Parathyroid adenoma (tissue), 2 donors: ENCODE results near the gene BANP.
"Not testable (repeated sequence)": the region's sequence is repeated elsewhere in the genome, so short reads cannot be mapped to it uniquely, and the experiment has no call there.

ENCODE experiments used
- H2AFZ ChIP-seq: fragments of 300-600 bp; sonication (generic); one replicate; pipeline ENCODE4 v1.7.0; 2017; ENCODE audit warnings: antibody characterized with exemption, mild to moderate bottlenecking
- H3K27ac ChIP-seq: fragments of 300-600 bp; sonication (generic); one replicate; pipeline ENCODE4 v1.7.0; 2017
- H3K27me3 ChIP-seq: fragments of 300-600 bp; sonication (generic); one replicate; pipeline ENCODE4 v1.7.0; 2017; ENCODE audit warnings: low read length; ENCODE audit not compliant: control insufficient read depth, insufficient read depth
- H3K36me3 ChIP-seq: fragments of 300-600 bp; sonication (generic); one replicate; pipeline ENCODE4 v1.7.0; 2017; ENCODE audit warnings: low read length; ENCODE audit not compliant: control insufficient read depth, insufficient read depth
- H3K4me1 ChIP-seq: fragments of 300-600 bp; sonication (generic); one replicate; pipeline ENCODE4 v1.7.0; 2017; ENCODE audit warnings: control low read depth
- H3K4me2 ChIP-seq: fragments of 300-600 bp; sonication (generic); one replicate; pipeline ENCODE4 v1.7.0; 2017; ENCODE audit warnings: low read length
- H3K4me3 ChIP-seq: fragments of 300-600 bp; sonication (generic); one replicate; pipeline ENCODE4 v1.7.0; 2017; ENCODE audit warnings: low read depth, low read length
- H3K79me2 ChIP-seq: fragments of 300-600 bp; sonication (generic); one replicate; pipeline ENCODE4 v1.7.0; 2017; ENCODE audit warnings: control low read depth
- H3K9ac ChIP-seq: fragments of 300-600 bp; sonication (generic); one replicate; pipeline ENCODE4 v1.7.0; 2017; ENCODE audit warnings: mild to moderate bottlenecking
- H3K9me3 ChIP-seq: fragments of 300-600 bp; sonication (generic); one replicate; pipeline ENCODE4 v1.7.0; 2017; ENCODE audit warnings: low read length; ENCODE audit not compliant: control insufficient read depth
- CTCF ChIP-seq: fragments of 300-600 bp; sonication (generic); IDR thresholded peaks from one replicate; pipeline ENCODE4 v1.7.0; 2017; ENCODE audit warnings: antibody characterized with exemption, mild to moderate bottlenecking
- donor health status: primary hyperparathyroidism.

The BANP gene

DNA sequence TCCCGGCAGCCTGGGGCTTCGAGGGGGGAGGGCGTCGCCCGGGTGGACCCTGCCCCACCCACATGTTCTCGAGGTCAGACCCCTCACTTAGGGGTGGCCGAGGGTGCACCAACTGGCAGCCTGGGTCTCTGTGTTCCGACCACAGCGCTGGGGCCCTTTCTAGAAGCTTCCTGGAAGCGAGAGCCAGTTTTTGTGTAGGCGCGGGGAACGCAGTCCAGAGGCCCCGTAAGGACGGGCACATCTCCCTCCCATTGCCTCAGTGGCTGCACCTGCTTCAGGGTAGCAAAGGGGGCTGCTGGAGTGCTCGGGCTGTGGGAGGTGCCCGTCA is 148.3 kb downstream of the BANP start:
- Histone ChIP-seq H3K36me3 (no peaks in the 10 kb centered on the region), H3K9me3 (no peaks in the 10 kb centered on the region), H3K79me2 (no peaks in the 10 kb centered on the region), H3K4me2 (no peak overlapping the region), H3K4me1 (no peaks in the 10 kb centered on the region), H3K27ac (no peak overlapping the region), H2AFZ (no peak overlapping the region), H3K9ac (no peak overlapping the region), H3K4me3 (no peak overlapping the region), H3K27me3 (no peaks in the 10 kb centered on the region)
- no peak for TF ChIP-seq CTCF

GRCh38 chr16:88099956-88100355 is 148.7 kb downstream of the BANP start:
- not testable (repeated sequence) for H2AFZ ChIP-seq, H3K27me3 ChIP-seq, H3K79me2 ChIP-seq, H3K4me3 ChIP-seq, H3K9me3 ChIP-seq, H3K4me1 ChIP-seq, H3K27ac ChIP-seq, H3K9ac ChIP-seq, H3K36me3 ChIP-seq, H3K4me2 ChIP-seq

GRCh38 chr16:88100801-88101622 is 149.8 kb downstream of the BANP start:
- H3K27ac ChIP-seq, H3K4me2 ChIP-seq, H3K36me3 ChIP-seq, H3K9me3 ChIP-seq, H3K4me3 ChIP-seq, H3K9ac ChIP-seq, H3K27me3 ChIP-seq, H3K4me1 ChIP-seq, H3K79me2 ChIP-seq, H2AFZ ChIP-seq: not testable (repeated sequence)

DNA sequence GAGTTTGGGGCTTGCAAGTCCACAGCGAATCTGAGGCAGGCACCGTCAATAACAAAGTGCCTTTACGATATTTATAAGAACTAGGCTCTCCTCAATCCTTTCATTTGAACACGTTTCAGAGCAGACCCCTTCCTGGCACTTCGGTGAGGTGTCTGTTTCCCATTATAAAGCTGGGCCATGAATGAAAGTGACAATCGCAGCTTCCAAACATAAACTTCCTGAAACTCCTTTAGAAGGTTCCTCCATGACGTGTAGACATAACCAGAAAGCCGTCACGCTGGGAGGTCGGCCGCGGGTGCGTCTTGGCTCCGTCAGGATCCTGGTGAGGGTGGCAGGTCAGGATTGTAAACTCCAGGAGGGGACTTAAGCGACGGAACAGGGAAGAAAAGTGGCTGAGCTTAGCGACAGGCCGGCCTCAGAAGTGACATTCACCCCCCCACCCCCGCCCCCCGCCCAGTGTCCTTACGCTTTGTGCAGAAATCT is 150.4 kb downstream of the BANP start:
- H3K4me1 ChIP-seq, H3K4me3 ChIP-seq, H3K79me2 ChIP-seq, H2AFZ ChIP-seq, H3K4me2 ChIP-seq, H3K9ac ChIP-seq, H3K27ac ChIP-seq, H3K36me3 ChIP-seq, H3K9me3 ChIP-seq, H3K27me3 ChIP-seq: not testable (repeated sequence)

GRCh38 chr16:88102597-88102996 is 151.4 kb downstream of the BANP start:
- Histone ChIP-seq H2AFZ (no peak overlapping the region), H3K4me3 (no peak overlapping the region), H3K4me1 (no peaks in the 10 kb centered on the region), H3K79me2 (no peaks in the 10 kb centered on the region), H3K4me2 (no peak overlapping the region), H3K27me3 (no peaks in the 10 kb centered on the region), H3K9ac (no peak overlapping the region), H3K36me3 (no peaks in the 10 kb centered on the region), H3K27ac (no peak overlapping the region), H3K9me3 (no peaks in the 10 kb centered on the region)
- no peak for TF ChIP-seq CTCF

GRCh38 chr16:88103011-88103410 is 151.8 kb downstream of the BANP start:
- TF ChIP-seq CTCF = no peak

More at GRCh38 chr16:88103011-88103410, 151.8 kb downstream of the BANP start:
- Histone ChIP-seq H3K9me3 (no peaks in the 10 kb centered on the region), H3K9ac (no peak overlapping the region), H3K36me3 (no peaks in the 10 kb centered on the region), H3K27me3 (no peaks in the 10 kb centered on the region), H3K27ac (no peak overlapping the region), H3K4me2 (no peak overlapping the region), H3K4me1 (no peaks in the 10 kb centered on the region), H3K79me2 (no peaks in the 10 kb centered on the region), H2AFZ (no peak overlapping the region), H3K4me3 (no peak overlapping the region)
